Glutamatergic neuron (in vitro differentiated cells): ENCODE measurements around the gene MAP3K20. TPM values are rescaled to one million over a fixed set of nuclear protein-coding genes. Genes with fewer than 3 reads are reported as not detected.

ENCODE experiments used
- DNase-seq: peaks from one replicate; pipeline ENCODE4 v3.0.0; 2022
- H3K27ac Mint-ChIP-seq: one replicate; pipeline ENCODE4 v1.8.0; 2020; ENCODE audit warnings: mild to moderate bottlenecking, mixed read lengths, inconsistent platforms; ENCODE audit not compliant: unreplicated experiment
- H3K27me3 Mint-ChIP-seq: one replicate; pipeline ENCODE4 v1.8.0; 2020; ENCODE audit warnings: mild to moderate bottlenecking, moderate library complexity, mixed read lengths, inconsistent platforms; ENCODE audit not compliant: unreplicated experiment
- H3K36me3 Mint-ChIP-seq: one replicate; pipeline ENCODE4 v1.8.0; 2020; ENCODE audit warnings: mild to moderate bottlenecking, mixed read lengths, inconsistent platforms; ENCODE audit not compliant: unreplicated experiment
- H3K4me1 Mint-ChIP-seq: one replicate; pipeline ENCODE4 v1.8.0; 2020; ENCODE audit warnings: mild to moderate bottlenecking, low read depth, mixed read lengths, inconsistent platforms; ENCODE audit not compliant: unreplicated experiment
- H3K4me3 Mint-ChIP-seq: one replicate; pipeline ENCODE4 v1.8.0; 2020; ENCODE audit warnings: mild to moderate bottlenecking, mixed read lengths, inconsistent platforms; ENCODE audit not compliant: unreplicated experiment
- H3K9me3 Mint-ChIP-seq: one replicate; pipeline ENCODE4 v1.8.0; 2020; ENCODE audit warnings: mild to moderate bottlenecking, moderate library complexity, mixed read lengths, inconsistent platforms; ENCODE audit not compliant: unreplicated experiment
- CTCF ChIP-seq: fragments of 200-600 bp; sonication (generic); IDR thresholded peaks from one replicate; pipeline ENCODE4 v1.5.0; 2021; ENCODE audit not compliant: partially characterized antibody, unreplicated experiment
- total RNA-seq: library from RNA; stranded (reverse); fragmentation: NEBNext Ultra II Directional; extraction: Animal tissue kit (Norgen Biotek cat#: 25700); gene quantifications from one replicate; pipeline ENCODE4 v1.2.1, GENCODE V29; 2021; ENCODE audit not compliant: unreplicated experiment

MAP3K20 gene
- total RNA-seq, 1 donor from 2014 or later: 0.76 TPM

GRCh38 chr2:173095356-173095755, 19.7 kb downstream of the MAP3K20 start:
- Mint-ChIP-seq H3K4me1 (no peaks in the 10 kb centered on the region), H3K27ac (no peak overlapping the region), H3K27me3 (no peaks in the 10 kb centered on the region), H3K36me3 (no peaks in the 10 kb centered on the region), H3K9me3 (no peaks in the 10 kb centered on the region), H3K4me3 (no peak overlapping the region)
- TF ChIP-seq CTCF: no peak
- DNase-seq: no peak

GRCh38 chr2:173099271-173099670, 23.6 kb downstream of the MAP3K20 start:
- TF ChIP-seq CTCF: no peak
- Mint-ChIP-seq H3K9me3 (no peaks in the 10 kb centered on the region), H3K27ac (no peak overlapping the region), H3K36me3 (no peaks in the 10 kb centered on the region), H3K4me1 (no peaks in the 10 kb centered on the region), H3K27me3 (no peaks in the 10 kb centered on the region), H3K4me3 (no peak overlapping the region)
- DNase-seq: no peak

- Mint-ChIP-seq H3K27ac (no peak overlapping the region), H3K36me3 (no peaks in the 10 kb centered on the region), H3K9me3 (no peaks in the 10 kb centered on the region), H3K27me3 (no peaks in the 10 kb centered on the region), H3K4me3 (no peak overlapping the region), H3K4me1 (no peaks in the 10 kb centered on the region)
- TF ChIP-seq CTCF: no peak
- no peak for DNase-seq
These were observed 24.2 kb downstream of the MAP3K20 start for GRCh38 chr2:173099804-173100203.

- no peak overlapping the region for H3K27ac Mint-ChIP-seq
- peaks cover 2% of the 10 kb centered on the region for H3K9me3 Mint-ChIP-seq
- no peaks in the 10 kb centered on the region for H3K4me1 Mint-ChIP-seq
- TF ChIP-seq CTCF: no peak
- H3K36me3 Mint-ChIP-seq: no peaks in the 10 kb centered on the region
- H3K4me3 Mint-ChIP-seq: no peak overlapping the region
- peaks cover under 1% of the 10 kb centered on the region for H3K27me3 Mint-ChIP-seq
- no peak for DNase-seq
These were observed 26.0 kb downstream of the MAP3K20 start for GRCh38 chr2:173101687-173102086.

GRCh38 chr2:173104156-173104555, 28.5 kb downstream of the MAP3K20 start:
- H3K4me1 Mint-ChIP-seq: no peaks in the 10 kb centered on the region
- no peak overlapping the region for H3K27ac Mint-ChIP-seq
- TF ChIP-seq CTCF: no peak
- no peak overlapping the region for H3K4me3 Mint-ChIP-seq
- DNase-seq: no peak
- H3K36me3 Mint-ChIP-seq: no peaks in the 10 kb centered on the region
- H3K9me3 Mint-ChIP-seq: peaks cover 2% of the 10 kb centered on the region
- peaks cover 2% of the 10 kb centered on the region for H3K27me3 Mint-ChIP-seq
